Neuronal stem cell (in vitro differentiated cells): ENCODE measurements around the gene SUCLG1. TPM values are rescaled to one million over a fixed set of nuclear protein-coding genes. Genes with fewer than 3 reads are reported as not detected.

Experiments used
- DNase-seq: peaks from one replicate; pipeline ENCODE4 v3.0.0-alpha.2; 2013; ENCODE audit warnings: low spot score
- H2AFZ ChIP-seq: one replicate; pipeline ENCODE4 v1.6.1; 2013; ENCODE audit warnings: mild to moderate bottlenecking, low read length, inconsistent platforms
- H2AK5ac ChIP-seq: 2 replicates; pipeline ENCODE4 v1.6.1; 2013; ENCODE audit warnings: low read depth, mild to moderate bottlenecking, inconsistent platforms, low read length, moderate library complexity, mixed read lengths
- H2BK120ac ChIP-seq: 2 replicates; pipeline ENCODE4 v1.6.1; 2013; ENCODE audit warnings: low read depth, mild to moderate bottlenecking, inconsistent platforms, low read length, moderate library complexity, mixed read lengths
- H2BK12ac ChIP-seq: one replicate; pipeline ENCODE4 v1.6.1; 2013; ENCODE audit warnings: low read length, inconsistent platforms
- H2BK15ac ChIP-seq: 2 replicates; pipeline ENCODE4 v1.6.1; 2013; ENCODE audit warnings: mild to moderate bottlenecking, low read length, inconsistent platforms, mixed read lengths
- H2BK5ac ChIP-seq: one replicate; pipeline ENCODE4 v1.6.1; 2013; ENCODE audit warnings: inconsistent platforms, mild to moderate bottlenecking, low read length, moderate library complexity
- H3K14ac ChIP-seq: one replicate; pipeline ENCODE4 v1.6.1; 2013; ENCODE audit warnings: low read length, inconsistent platforms
- H3K18ac ChIP-seq: 2 replicates; pipeline ENCODE4 v1.6.1; 2013; ENCODE audit warnings: low read length, inconsistent platforms
- H3K23ac ChIP-seq: 2 replicates; pipeline ENCODE4 v1.6.1; 2013; ENCODE audit warnings: low read depth, mild to moderate bottlenecking, mixed read lengths, low read length, inconsistent platforms; ENCODE audit not compliant: poor library complexity
- H3K27ac ChIP-seq: replicated peaks from 3 replicates; pipeline ENCODE4 v1.5.1; 2013; ENCODE audit warnings: low read length, inconsistent platforms
- H3K27me3 ChIP-seq, 3 experiments: 2 replicates each; pipeline ENCODE4 v1.6.1; 2013; ENCODE audit warnings: low read length in 3 of 3, mild to moderate bottlenecking in 2 of 3, inconsistent platforms in 1 of 3, low read depth in 1 of 3, mixed read lengths in 1 of 3, moderate library complexity in 1 of 3; ENCODE audit not compliant: control insufficient read depth in 3 of 3, insufficient read depth in 3 of 3
- H3K36me3 ChIP-seq, 2 donors: replicated peaks in 1 of 2; 2 replicates each; pipeline ENCODE4 v1.6.1; 2013; ENCODE audit warnings: low read length in 2 of 2; ENCODE audit not compliant: control insufficient read depth in 2 of 2, insufficient read depth in 2 of 2
- H3K4ac ChIP-seq: 2 replicates; pipeline ENCODE4 v1.6.1; 2013; ENCODE audit warnings: inconsistent platforms, mild to moderate bottlenecking, low read length, moderate library complexity
- H3K4me1 ChIP-seq, 2 donors: 1 replicate in 1 of 2; 2 replicates in 1 of 2; pipeline ENCODE4 v1.6.1; 2013; ENCODE audit warnings: low read length in 2 of 2, low read depth in 1 of 2; ENCODE audit not compliant: control insufficient read depth in 2 of 2, insufficient read depth in 1 of 2
- H3K4me2 ChIP-seq: one replicate; pipeline ENCODE4 v1.6.1; 2013; ENCODE audit warnings: mild to moderate bottlenecking, low read length, inconsistent platforms; ENCODE audit not compliant: insufficient read depth, poor library complexity, severe bottlenecking
- H3K4me3 ChIP-seq, 2 donors: 2 replicates each; pipeline ENCODE4 v1.5.1; 2013; ENCODE audit warnings: low read length in 2 of 2, mild to moderate bottlenecking in 2 of 2, inconsistent platforms in 1 of 2, moderate library complexity in 1 of 2
- H3K79me1 ChIP-seq: one replicate; pipeline ENCODE4 v1.6.1; 2013; ENCODE audit warnings: low read depth, mild to moderate bottlenecking, inconsistent platforms, low read length, moderate library complexity
- H3K9ac ChIP-seq: one replicate; pipeline ENCODE4 v1.6.1; 2013; ENCODE audit warnings: mild to moderate bottlenecking, low read depth, low read length, inconsistent platforms; ENCODE audit not compliant: poor library complexity
- H3K9me3 ChIP-seq, 2 donors: replicated peaks in 1 of 2; 2 replicates each; pipeline versions ENCODE3 to v1.6.1; 2013; ENCODE audit warnings: low read length in 2 of 2, mild to moderate bottlenecking in 2 of 2, inconsistent platforms in 1 of 2, low read depth in 1 of 2, mixed read lengths in 1 of 2, moderate library complexity in 1 of 2; ENCODE audit not compliant: control insufficient read depth in 2 of 2, insufficient read depth in 1 of 2
- H4K8ac ChIP-seq: one replicate; pipeline ENCODE4 v1.6.1; 2013; ENCODE audit warnings: low read depth, mild to moderate bottlenecking, inconsistent platforms, low read length, moderate library complexity
- H4K91ac ChIP-seq: one replicate; pipeline ENCODE4 v1.6.1; 2013; ENCODE audit warnings: low read length, low read depth, mild to moderate bottlenecking, inconsistent platforms; ENCODE audit not compliant: poor library complexity
- WGBS, 2 donors: extraction: QIAGEN DNeasy Blood & Tissue Kit; methylation state at CpG; one replicate each; pipeline ENCODE4 v1.1.7; 2013; ENCODE audit warnings: missing lambda C conversion rate in 2 of 2, mixed read lengths in 1 of 2; ENCODE audit not compliant: insufficient read length in 2 of 2, insufficient replicate concordance in 1 of 2; ENCODE audit errors: extremely low coverage in 2 of 2; 5-methylcytosine and 5-hydroxymethylcytosine counted together
- polyA plus RNA-seq, 2 experiments: library from polyadenylated mRNA; stranded (reverse); fragments of 200-250 nt; gene quantifications; one replicate each; pipeline ENCODE4 v1.2.3, GENCODE V29; 2013

The SUCLG1 gene
- polyA plus RNA-seq (2013, experiment 1 of 2): 46.6 TPM
- 46.1 TPM for polyA plus RNA-seq (2013, experiment 2 of 2)

GRCh38 chr2:84459018-84459943 is at the start of gene SUCLG1:
Gene SUCLG1 (minus strand): TSS chr2:84459280. CDS start chr2:84459269, 11 bp downstream.
- H3K4me1 ChIP-seq: peaks cover 2% of the 10 kb centered on the region in 2 donors

GRCh38 chr2:84498150-84498799 is 39.2 kb upstream of the SUCLG1 start:
- Histone ChIP-seq H2AK5ac (no peak overlapping the region), H3K9me3 (peaks cover 0 to 2% of the 10 kb centered on the region in 2 donors), H2BK15ac (no peak overlapping the region), H3K27me3 (no peaks in the 10 kb centered on the region), H3K79me1 (no peaks in the 10 kb centered on the region), H4K8ac (no peak overlapping the region), H4K91ac (no peak overlapping the region), H3K4me2 (no peak overlapping the region), H3K18ac (no peak overlapping the region), H2BK5ac (no peak overlapping the region), H3K23ac (no peak overlapping the region), H3K9ac (no peak overlapping the region), H3K4me3 (no peak overlapping the region), H3K27ac (no peak overlapping the region), H2BK120ac (no peak overlapping the region), H3K36me3 (no peaks in the 10 kb centered on the region), H3K4me1 (peaks cover 0 to 5% of the 10 kb centered on the region in 2 donors), H3K4ac (no peak overlapping the region), H3K14ac (no peak overlapping the region), H2BK12ac (no peak overlapping the region), H2AFZ (no peak overlapping the region)
- no peak for DNase-seq

More at GRCh38 chr2:84459018-84459943, at the start of gene SUCLG1:
- Histone ChIP-seq H3K36me3 (no peaks in the 10 kb centered on the region), H3K4me3 (peak within 1 kb of the TSS; percentile 77 to 97), H2AK5ac (no peak within 1 kb of the TSS), H3K4me2 (peak within 1 kb of the TSS; percentile 58), H3K4ac (no peak within 1 kb of the TSS), H3K27ac (no peak within 1 kb of the TSS), H2BK120ac (no peak within 1 kb of the TSS), H3K27me3 (no peaks in the 10 kb centered on the region), H4K8ac (no peak within 1 kb of the TSS), H3K18ac (peak within 1 kb of the TSS; percentile 82), H2AFZ (peak within 1 kb of the TSS; percentile 86), H2BK12ac (no peak within 1 kb of the TSS), H3K79me1 (peaks cover 3% of the 10 kb centered on the region), H3K14ac (peak within 1 kb of the TSS; percentile 32), H3K23ac (peak within 1 kb of the TSS; percentile 26), H3K9me3 (peaks cover 0 to 1% of the 10 kb centered on the region in 2 donors), H3K9ac (peak within 1 kb of the TSS; percentile 87), H4K91ac (no peak within 1 kb of the TSS), H2BK15ac (no peak within 1 kb of the TSS), H2BK5ac (no peak within 1 kb of the TSS)
- peak; percentile 76 for DNase-seq
- WGBS, 2 donors: no CpG with 5 or more reads among the region's 57 CpGs

- Histone ChIP-seq H2BK15ac (no peak overlapping the region), H4K91ac (no peak overlapping the region), H3K4me2 (no peak overlapping the region), H2BK5ac (no peak overlapping the region), H3K4me1 (peaks cover 0 to 5% of the 10 kb centered on the region in 2 donors), H3K4ac (no peak overlapping the region), H3K14ac (no peak overlapping the region), H2AFZ (no peak overlapping the region), H3K23ac (no peak overlapping the region), H3K36me3 (no peaks in the 10 kb centered on the region), H4K8ac (no peak overlapping the region), H2BK12ac (no peak overlapping the region), H2AK5ac (no peak overlapping the region), H3K18ac (no peak overlapping the region), H3K9me3 (peaks cover 0 to 2% of the 10 kb centered on the region in 2 donors), H3K27ac (no peak overlapping the region), H3K4me3 (no peak overlapping the region), H2BK120ac (no peak overlapping the region), H3K79me1 (no peaks in the 10 kb centered on the region), H3K27me3 (no peaks in the 10 kb centered on the region), H3K9ac (no peak overlapping the region)
- WGBS, 2 donors: no CpG with 5 or more reads among the region's 3 CpGs
- no peak for DNase-seq
These were observed 38.2 kb upstream of the SUCLG1 start for GRCh38 chr2:84497285-84497684.

- DNase-seq: no peak
- Histone ChIP-seq H3K36me3 (no peaks in the 10 kb centered on the region), H3K9ac (no peak overlapping the region), H3K9me3 (peaks cover 0 to 2% of the 10 kb centered on the region in 2 donors), H2BK120ac (no peak overlapping the region), H2BK12ac (no peak overlapping the region), H4K8ac (no peak overlapping the region), H3K4me3 (no peak overlapping the region), H2BK15ac (no peak overlapping the region), H3K4ac (no peak overlapping the region), H2AK5ac (no peak overlapping the region), H3K23ac (no peak overlapping the region), H3K4me1 (peaks cover 0 to 5% of the 10 kb centered on the region in 2 donors), H3K27me3 (no peaks in the 10 kb centered on the region), H2BK5ac (no peak overlapping the region), H3K4me2 (no peak overlapping the region), H4K91ac (no peak overlapping the region), H3K14ac (no peak overlapping the region), H2AFZ (no peak overlapping the region), H3K18ac (no peak overlapping the region), H3K79me1 (no peaks in the 10 kb centered on the region), H3K27ac (no peak overlapping the region)
These were observed 37.3 kb upstream of the SUCLG1 start for GRCh38 chr2:84496386-84496785.
